ENCODE measurements around the gene ALDH1A1.
"Not testable (repeated sequence)": the region's sequence is repeated elsewhere in the genome, so short reads cannot be mapped to it uniquely, and the experiment has no call there.

ALDH1A1 gene

DNA sequence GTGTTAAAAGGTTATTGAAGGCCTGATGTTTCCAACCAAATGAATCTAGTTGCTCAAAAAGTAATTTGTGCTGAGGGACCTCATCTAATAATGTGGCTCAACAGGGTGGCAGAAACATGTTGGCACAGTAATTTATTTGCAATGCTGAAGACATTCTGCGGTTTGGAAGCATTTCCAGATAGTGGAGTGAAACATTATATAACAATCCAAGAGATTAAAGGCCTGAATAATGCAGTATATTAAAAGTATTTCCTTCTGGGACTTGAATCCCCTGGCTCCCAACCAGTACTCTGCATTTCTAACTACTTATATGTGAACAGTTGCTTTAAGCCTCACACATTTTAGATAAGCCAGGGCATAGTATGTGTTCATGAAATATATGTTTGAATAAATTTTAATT lies 25.9 kb upstream of the ALDH1A1 start:
- DNase-seq, result no peak

DNA sequence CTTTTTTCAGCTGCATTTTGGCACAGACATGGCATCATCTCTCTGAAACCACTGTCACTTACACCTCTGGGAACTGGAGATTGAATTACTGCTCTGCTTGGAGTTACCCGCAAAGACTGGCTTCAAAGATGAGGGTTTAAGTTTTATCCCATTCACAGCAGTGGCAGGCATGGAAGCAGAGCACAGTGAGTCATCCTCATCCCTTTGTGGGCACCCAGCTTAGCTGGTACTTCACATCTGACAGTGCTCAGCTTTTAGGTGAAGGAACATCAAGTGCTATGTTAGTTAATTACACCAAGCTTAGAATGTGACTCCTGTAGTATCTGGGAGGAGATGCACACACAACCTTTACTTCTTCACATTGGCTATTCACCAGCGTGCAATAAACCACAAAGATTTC lies 24.8 kb upstream of the ALDH1A1 start:
- no peak for DNase-seq

DNA sequence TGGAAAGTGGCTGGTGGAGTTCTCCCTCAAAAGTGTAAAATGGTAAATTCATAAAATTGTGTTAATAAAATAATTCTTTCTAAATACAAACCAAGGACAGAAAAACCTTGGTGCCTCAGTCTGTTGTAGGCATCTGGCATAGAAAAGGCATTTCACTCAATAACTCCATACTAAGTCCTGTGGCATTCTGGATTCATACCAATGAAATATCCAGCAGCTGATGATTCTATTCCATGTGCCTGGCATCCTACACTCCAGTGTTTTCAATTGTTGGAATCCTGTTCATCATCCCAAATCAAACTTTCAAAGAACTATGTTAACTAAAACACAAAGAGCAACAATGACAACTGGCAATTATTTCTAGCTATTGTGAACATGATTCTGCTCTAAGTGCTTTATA lies 21.6 kb upstream of the ALDH1A1 start:
- DNase-seq, result no peak

DNA sequence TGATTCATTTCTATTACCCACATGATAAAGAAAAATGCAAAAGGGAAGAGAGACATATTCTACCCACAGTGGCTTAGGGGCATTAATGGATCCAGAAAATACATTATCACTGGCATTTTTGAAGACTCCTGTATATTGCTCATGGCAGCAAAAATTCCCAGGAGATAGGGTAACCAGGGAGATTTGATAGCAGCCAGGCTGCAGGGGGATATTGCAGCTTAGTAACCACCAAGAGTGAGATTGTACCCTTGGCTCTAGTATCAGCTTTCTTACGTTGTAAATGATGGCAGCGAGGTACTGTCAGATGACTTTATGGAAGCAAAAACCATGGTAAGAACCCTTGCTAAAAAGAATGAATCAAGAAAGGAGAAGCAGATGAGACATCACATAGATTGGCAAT lies 19.8 kb upstream of the ALDH1A1 start:
- no peak for DNase-seq

DNA sequence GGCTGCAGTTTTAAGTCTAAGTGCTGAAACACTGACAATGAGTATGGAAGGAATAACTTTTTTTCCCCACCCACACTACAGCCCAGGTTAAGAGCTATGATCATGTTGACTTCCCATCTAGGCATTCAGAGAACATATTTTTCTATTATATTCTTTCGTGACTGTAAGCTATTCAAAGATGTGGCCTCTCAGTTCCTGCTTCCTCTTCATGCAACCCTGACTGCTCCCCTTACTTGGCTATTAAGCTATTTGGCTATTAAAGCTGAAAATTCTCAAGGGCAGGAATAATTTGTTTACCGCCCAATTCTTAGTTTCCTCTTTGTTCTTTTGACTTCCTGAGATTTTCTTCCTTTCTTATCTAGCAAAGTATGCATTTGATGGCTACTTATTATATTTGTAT lies 18.6 kb upstream of the ALDH1A1 start:
- DNase-seq, result no peak

DNA sequence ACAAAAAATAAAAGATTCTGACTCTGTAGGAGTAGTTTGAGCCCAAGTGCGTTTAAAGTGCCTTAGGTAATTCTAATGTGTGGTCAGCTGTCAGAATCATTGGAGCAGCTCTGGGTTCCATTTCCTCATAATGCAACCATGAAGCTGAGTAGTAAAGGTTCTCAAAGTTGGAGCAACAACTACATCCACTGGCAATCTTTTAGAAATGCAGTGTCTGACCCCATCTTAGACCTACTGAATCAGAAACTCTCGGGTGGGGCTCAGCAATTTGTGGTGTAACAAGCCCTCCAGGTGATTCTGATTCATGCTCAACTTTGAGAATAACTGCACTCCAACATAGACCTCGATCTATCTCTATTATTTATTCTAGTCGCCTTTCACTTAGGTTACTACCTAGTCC lies 7.6 kb upstream of the ALDH1A1 start:
- DNase-seq, result no peak

DNA sequence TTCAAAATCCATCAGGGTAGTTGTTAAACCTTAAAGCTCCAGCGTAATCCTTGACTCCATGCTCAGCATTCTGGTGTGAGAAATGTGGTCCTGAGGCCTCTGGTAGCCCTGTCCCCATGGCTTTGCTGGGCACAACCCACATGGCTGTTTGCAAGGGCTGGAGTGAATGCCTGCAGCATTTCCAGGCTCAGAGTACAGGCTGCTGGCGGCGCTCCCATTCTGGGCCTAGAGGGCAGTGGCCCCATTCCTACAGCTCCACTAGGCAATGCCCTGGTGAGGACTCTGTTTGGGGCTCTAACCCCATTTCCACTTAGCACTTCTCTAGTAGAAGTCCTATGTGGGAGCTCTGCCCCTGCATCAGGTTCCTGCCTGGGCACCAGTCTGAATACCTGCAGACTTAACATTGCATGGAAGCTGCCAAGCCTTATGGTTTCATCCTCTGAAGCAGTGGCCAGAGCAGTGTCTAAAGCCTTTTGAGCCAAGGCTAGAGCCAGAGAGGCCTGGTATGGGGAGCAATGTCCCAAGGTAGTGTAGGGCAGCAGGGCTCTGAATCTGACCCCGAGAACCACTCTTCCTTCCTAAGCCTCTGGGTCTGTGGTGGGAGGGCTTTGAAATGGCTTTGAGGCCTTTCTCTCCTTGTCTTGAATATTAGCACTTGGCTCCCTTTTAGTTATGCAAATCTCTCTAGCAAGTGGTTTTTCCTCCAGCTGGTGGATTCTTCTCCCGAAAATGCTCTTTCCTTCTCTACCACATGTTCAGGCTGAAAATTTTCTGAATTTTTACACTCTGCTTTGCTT lies 5.8 kb upstream of the ALDH1A1 start:
- no peak for DNase-seq

DNA sequence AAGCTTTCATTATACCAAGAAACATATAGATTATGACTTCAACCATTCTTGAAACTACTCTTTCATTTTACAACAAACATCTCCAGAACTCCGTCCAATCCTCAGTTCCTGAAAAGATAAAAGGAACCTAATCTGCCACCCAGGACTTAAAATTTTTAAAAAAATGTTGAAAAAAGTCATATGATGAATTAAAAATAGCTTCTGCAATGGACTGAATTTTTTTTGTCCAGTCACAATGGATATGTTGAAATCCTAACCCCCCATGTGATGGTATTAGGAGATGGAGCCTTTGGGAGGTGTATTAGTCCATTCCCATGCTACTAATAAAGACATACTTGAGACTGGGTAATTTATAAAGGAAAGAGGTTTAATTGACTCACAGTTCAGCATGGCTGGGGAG lies 2.7 kb upstream of the ALDH1A1 start:
- DNase-seq, result no peak

DNA sequence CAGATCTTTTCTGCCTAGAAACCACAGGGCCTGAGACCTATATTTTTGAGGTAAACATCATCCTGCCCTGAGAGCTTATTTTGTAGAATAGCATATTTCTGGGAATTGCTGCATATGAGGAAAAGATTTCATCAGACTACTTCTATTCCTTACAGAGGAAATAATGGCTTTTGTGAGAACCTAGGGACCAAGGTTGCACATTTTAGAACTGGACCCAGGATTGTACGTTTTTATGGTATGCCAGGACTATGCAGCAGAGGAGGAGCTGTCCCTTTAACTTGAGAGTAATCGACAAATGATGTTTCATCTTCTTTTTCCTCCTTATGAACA lies 2.2 kb upstream of the ALDH1A1 start:
- DNase-seq, result no peak

DNA sequence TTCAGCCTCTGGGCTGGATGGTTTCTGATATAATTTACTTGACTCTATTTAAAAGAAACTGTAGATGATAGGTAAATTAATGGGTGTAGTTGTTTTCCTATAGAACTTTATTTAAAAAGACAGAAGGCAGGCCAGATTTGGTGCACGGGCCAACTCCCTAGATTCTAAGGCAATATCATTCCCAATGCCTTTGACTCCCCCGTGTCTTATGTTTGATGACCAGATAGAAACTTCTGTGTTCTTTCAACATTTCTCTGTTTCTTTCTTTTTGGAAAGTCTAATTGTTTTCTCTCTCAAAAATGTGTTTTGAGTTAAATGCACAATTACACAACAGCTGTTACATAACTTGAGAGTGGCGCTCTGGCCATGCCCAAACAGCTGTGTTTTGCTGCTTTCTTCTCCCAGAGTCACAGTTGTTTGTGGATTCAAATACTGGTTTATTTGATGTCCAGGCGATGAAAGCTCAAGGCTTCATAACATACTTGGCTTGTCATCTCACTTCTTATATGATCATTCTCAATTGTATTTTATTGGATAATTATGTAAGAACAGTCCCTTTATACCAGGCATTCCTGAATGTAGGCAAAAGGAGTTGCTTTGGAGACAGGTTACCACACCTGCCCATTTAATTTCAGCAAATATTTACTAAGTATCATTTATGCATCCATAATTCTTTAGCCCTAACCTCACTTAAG lies 1.7 kb upstream of the ALDH1A1 start:
- DNase-seq, result no peak

DNA sequence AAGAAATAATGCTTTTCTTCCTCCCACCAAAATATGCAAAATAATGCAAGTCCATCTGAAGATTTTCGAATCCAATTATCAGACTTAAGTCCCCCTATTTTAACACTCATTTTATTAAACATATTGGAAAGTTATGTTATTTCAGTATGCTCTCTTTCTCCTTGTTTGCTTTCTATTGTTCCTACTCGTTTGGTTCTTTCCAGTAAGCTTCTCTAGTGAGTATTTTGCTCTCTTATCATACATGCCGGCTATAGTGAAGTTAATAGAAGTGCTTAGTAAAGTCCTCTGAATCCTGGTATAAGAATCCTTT lies 517 bp downstream of the ALDH1A1 start:
- DNase-seq, result no peak

DNA sequence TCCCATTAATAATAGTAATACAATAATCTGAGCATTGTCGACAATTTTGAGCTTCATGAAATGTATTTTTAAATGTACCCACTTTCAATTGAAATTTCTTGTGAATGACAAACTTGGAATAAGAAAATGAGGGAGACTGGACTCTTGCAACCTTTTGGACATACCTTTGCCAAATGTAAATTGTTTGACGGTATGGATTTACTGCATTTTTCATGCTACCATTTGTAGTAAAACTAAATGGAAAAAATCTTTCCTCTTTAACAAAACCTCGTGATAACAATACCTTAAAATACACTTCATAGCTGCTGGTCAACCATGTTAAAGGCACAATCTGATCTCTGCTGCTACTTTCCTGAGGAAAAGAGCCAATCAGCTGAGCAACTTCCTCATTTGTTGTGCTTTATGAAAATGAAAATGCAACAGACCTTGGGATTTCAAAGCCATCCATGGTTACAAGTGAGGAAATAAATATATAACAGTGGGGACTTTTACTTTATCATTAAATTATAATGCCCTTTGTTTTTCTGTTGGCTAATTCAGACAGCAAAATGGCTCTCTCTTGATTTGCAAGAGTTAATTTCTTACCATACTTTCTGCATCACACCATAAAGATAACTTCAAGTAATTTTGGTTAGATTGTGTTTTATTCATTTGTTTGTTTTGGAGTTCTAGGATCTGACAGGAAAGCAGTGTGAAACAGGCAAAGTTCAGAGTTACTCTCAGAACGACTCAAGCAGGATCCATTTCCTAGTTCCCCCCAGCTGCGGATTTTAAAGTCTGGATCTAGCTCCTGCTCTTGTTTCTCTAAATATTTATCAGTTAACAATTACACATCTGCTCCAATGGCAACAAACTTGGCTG lies 1.1 kb downstream of the ALDH1A1 start:
- DNase-seq, result no peak

DNA sequence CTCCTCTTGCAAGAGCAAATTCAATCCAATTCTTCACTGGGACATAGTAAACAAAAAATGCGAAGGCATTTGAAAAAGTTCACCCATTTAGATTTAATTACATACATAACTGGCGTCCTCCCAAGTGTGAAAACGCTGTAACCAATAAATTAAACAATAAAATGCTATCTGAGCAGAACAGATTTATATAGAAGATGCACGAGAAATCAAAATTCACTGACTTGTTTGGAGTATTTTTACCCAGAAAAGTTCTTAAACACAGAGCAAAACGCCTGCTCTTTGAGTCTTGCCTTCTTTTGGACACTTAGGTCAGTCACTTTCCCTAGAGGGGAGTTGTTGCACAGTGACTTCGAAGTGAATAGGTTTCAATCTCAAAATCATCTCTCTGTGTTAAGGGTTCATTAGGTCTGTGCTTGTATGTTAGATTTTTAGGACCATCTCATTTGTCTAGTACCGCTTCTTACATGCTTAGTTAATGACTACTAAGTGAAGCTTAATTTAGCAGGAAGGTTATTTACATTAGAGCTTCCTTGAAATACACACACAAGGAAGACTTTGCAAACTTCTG lies 1.9 kb downstream of the ALDH1A1 start:
- no peak for DNase-seq

DNA sequence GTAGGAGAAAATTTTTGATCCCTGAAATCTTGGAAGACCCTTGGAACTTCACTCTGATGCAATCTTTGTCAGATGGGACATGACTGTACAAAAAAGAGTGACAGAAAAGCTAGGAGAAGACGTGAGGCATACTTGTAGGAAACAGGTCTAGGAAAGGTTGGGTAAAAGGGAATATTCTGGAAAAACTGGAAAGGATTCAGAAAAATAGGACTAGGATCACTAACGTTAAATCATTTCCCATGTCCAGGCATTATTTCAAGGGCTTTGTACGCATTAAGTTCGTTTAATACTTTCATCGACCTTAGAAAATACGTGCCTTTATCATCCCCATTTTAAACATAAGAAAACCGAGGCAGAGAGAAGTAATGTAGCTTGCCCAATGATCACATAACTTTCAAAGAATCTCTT lies 2.9 kb downstream of the ALDH1A1 start:
- DNase-seq, result no peak

DNA sequence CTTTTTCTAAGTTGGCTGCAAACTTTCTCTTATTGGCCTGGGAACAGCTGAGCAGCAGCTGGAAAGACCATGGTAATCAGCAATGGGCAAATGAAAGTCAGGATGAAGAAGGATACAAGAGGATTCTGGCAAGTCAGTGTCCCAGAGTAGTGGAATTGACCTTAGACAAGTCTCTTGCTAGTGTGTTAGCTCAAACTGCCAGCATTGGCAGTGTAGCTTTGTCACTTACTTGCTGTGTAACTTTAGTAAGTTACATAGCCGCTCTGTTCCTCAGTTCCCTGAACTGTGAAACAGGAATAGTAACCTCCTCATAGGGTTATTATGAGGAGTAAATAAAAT lies 3.6 kb downstream of the ALDH1A1 start:
- DNase-seq, result no peak

DNA sequence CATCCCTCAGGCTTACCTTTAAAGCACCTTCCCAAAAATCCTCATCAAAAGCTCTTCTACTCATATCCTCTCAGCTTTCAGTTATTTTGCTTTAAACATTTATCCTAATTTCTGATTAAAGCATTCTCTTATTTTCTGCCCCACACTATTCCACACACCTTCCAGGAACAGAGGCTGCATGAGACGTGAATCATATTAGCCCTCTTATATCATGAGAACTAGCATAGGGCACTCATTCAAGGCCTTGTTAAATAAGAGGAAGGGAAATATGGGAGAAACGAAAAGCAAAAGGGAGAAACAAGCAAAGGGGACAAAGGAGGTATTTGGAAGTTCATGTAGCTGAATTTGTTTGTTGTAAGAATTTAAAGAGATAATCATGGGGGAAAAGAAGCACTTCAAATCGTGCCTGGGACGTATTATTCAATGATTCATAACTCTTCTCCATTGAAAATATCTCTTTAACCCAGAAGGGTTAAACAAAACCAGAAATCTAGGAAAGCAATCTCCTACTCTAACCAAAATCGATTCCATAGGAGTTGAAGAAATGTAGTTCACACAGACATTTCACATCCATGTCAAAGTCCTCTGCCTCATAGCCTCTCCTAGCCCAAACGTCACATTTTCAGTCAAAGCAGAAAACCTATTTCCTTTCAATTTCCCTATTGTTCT lies 4.1 kb downstream of the ALDH1A1 start:
- no peak for DNase-seq

DNA sequence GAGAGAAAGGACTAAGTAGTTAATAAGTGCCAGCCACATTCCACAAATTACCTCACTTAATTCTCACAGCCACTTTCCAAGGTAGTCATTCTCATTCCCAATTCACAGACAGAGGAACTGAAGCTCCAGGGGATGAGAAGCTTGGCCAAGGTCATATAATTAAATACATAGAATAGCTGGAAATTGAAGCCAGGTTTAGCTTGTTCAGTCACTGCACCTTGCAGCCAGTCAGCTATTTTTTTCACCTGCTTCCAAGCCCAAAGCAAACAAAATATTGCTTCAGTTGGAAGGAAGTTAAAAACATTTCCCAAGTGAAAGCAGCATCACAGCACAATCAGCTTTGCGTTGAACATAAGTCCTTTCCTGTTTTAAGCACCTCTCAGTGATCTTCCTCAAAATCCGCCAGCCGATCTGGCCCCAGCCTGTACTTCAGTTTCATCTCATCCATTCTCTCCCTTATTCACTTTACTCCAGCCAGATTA lies 4.8 kb downstream of the ALDH1A1 start:
- DNase-seq, result no peak

DNA sequence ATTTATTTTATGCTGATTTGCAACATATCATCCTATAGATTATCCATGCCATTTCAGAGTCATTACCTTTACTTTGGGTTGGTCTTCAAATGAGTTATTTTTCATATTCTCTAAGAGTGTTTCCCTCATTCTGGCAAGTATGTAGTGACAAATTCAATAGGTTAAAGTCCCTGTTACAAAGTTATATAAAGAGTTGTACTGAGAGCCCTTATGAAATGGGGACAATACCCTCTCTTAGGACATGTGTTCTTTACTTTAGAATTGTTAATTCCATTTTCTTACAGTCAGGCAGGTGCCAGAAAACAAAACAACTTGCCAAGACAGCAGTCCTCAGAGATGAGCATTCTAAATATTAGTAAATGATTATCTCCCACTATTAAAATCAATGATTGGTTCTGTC lies 6.0 kb downstream of the ALDH1A1 start:
- no peak for DNase-seq

DNA sequence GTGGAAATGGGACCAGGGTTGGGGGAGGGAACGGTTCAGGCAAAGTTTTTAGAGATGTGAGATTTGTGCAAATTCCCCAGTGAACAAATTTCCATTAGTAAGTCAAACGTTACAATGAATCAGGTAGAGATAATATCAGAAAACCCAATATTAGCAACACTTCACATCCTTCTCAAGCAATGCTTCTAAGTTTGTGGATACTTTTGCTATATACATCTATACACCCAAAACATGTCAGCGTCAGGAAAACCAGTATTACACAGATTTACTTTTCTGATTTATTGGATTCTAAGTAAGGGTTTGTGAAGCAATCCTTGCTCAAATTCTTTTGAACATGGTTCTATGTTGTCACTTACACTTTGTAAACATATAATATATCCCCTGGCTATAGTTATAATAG lies 6.5 kb downstream of the ALDH1A1 start:
- no peak for DNase-seq

DNA sequence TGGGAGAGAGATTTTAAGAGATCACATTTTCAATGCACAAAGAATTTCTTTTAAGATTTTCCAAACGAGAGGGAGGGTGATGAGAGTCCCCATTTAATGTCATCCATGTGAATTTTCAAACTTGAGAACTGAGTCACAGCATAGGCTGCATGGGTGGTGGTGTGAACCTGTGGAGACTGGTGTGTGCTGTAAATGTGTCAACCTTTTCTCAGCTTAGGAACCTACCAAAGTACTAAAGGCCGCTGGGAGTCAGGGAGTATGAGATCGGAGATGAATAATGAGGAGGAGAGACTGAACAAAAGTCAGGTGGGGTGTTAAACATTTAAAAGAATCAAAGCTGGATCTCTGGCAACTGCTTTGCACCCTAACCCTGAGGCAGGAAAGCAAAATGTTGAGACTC lies 7.5 kb downstream of the ALDH1A1 start:
- no peak for DNase-seq

DNA sequence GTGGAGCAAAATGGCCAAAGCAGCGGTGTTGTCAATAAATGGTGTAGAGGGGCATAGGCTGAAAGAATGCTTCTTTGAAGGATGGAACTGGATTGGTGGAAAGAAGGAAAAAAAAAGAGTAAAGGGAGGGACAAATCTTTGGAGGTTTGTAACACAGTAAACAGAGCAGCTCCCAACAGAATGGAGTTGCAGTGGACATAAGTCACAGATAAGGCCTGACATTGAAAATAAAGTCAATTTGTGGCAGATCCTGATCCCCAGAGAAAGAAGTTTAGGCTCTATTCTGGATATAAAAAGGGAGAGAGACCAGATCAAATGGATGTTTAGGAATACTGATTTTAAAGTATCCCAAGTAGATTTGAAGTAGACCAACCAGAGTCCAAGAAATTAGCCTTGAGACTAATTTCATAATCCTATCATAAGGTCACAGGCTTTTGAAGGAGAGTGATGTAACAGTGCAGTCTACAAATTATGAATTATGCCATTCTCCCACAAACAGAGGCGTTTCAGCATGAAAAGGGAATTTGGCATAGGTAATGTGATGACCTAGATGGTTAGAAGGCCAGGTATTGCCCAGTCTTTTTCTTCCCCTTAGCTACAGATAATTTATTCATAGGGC lies 8.9 kb downstream of the ALDH1A1 start:
- DNase-seq, result no peak

DNA sequence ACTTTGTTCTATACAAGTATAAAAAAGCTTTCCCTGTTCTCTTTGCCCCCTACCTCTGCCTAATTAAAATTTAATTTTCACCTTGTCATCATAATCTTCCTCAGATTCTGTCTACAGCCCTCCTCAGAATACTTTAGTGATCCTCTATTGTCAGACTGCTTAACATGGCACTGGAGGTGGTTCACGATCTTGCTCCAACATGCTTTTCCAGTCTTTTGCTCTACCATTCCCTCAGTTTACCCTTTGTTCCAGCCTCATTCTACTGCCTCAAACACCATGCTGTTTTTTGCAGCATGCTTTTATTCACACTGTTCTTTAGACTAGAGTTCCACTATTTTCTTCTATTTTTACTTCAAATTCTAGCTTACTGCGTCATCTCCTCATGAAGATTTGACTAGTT lies 10.4 kb downstream of the ALDH1A1 start:
- DNase-seq, result no peak

DNA sequence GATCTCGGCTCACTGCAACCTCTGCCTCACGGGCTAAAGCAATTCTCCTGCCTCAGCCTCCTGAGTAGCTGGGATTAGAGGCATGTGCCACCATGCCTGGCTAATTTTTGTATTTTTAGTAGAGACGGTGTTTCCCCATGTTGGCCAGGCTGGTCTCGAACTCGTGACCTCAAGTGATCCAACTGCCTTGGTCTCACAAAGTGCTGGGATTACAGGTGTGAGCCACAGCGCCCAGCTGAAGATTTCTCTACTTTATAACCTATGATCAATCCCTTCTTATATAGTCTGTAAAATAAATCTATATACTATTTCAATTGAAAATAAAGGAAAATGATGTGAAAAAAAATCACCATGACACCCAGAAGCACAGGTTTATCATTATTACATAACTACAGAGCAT lies 13.3 kb downstream of the ALDH1A1 start:
- DNase-seq, result not testable (repeated sequence)
